GM21381 (cell line): Measurements from ENCODE around the gene EPDR1.

ENCODE experiments used
- ATAC-seq: cut with Tn5 transposase; IDR thresholded peaks from one replicate; pipeline ENCODE4 v1.9.1; 2021; ENCODE audit warnings: mild to moderate bottlenecking, moderate library complexity; ENCODE audit not compliant: unreplicated experiment

The EPDR1 gene

DNA sequence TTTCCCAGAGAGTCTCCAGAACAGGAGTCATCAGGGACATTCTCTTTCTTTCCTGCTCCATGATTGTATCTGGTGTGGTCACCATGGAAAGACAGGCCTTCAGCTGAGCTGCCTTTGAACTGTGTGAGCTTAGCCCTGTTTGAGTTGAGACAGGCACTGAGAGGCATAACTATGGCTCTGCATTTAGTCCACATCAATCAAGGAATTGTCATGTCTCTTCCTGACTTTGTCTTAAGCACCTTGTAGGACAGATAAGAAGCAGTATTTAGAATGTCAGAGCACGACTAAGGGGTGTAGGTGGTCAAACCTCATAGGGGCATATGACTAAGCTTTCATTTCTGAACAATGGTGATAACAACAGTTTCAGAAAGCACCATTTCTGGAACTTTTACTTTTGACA lies 53.5 kb downstream of the EPDR1 start:
- ATAC-seq, result no peak

DNA sequence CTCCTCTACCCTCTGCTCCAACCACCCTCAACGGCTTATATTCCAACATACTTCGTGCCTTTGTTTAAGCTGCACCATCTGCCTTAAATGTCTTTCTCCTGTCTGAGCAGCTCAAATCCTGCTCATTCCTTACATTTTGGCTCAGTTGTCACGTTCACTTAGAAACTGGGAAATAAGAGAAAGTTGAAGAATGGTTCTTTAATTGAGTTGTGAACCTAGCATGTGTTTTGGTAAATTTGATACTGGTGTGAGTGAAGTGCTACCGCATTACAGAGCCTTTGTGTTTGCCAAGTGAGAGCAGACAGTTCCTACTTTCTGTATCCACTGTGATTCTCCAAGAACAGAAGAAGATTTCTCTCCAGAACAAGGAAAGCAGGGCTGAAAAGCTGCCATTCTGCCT lies 54.3 kb downstream of the EPDR1 start:
- no peak for ATAC-seq

DNA sequence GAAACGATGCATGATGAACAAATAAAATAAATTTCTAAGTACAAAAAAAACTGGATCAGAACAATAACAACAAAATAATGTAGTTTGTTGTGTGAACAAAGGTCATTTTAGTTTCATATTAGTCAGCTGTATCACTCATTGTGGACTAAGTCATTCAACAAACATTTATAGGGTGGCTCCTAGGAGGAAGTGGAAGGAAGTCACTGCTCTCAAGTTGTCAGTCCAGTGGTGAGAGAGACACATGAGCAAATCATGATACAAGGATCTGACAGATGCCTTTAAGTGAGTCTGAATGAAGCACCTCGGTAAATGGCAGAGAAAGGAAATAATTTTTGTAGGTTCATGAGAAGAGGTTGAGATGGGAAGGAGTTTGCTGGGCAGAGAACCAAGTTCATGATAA lies 56.8 kb downstream of the EPDR1 start:
- ATAC-seq, result no peak

DNA sequence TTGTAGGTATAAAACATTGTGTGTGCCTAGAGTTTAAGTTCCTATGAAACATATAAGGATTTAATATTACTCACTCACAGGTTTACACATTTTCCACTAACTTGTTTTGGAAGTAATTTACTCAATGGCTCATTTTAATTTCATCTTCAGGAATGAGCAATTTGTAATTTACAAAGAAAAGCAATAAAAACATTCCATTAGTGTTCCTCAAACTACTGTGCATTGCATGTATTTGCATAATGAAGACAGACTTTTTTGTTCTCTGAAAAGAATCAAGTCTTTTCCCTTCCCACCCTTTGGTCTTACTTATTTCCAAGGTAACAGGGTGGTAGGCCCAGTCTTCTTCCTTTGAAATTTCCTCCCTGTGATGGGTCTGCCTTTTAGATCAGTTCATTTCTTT lies 61.2 kb downstream of the EPDR1 start:
- no peak for ATAC-seq

DNA sequence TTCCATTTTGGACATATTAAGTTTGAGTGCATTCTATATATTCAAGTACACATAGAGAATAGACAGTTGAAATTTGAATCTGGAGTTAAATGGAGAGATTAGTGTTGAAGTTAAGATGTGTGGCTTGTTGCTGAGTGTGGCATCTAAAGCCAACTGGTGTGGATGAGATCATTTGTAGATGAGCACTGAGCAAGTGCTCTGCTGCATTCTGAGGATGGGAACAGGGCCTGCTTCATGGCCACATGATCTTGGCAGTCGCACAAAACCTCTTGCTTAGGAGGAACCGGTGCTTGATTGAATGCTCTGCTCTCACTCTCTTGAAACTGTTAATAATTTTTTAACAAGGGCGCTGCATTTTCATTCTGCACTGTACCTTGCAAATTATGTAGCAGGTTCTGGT lies 62.0 kb downstream of the EPDR1 start:
- no peak for ATAC-seq

DNA sequence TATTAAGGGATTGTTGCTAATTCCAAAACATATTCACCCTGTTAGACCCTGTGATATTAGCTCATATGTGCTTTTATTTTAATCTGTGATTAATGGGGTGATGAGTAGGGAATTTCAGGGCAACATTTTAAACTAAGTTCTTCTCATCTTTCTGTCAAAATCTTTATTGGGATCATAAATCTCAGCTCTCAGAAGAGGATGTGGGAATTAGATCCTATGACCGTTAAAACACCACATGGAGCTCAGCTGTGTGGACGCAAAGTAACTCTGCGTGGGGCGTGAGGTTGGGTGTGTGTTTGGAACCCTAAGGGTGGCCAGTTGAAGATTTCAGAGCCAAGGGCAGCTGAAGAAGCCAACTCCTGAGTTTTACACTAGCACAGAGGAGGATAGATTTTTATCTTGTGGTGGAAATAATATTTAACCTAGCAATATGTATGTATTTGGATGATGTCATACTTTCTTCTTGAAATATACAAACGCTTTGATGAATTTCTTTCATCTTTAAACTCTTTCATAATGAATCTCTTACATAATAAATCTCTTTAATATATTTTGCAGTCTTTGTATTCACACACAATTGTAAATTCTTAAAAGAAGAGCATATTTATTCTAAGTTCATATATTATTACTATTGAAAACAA lies 64.4 kb downstream of the EPDR1 start:
- ATAC-seq, result no peak

DNA sequence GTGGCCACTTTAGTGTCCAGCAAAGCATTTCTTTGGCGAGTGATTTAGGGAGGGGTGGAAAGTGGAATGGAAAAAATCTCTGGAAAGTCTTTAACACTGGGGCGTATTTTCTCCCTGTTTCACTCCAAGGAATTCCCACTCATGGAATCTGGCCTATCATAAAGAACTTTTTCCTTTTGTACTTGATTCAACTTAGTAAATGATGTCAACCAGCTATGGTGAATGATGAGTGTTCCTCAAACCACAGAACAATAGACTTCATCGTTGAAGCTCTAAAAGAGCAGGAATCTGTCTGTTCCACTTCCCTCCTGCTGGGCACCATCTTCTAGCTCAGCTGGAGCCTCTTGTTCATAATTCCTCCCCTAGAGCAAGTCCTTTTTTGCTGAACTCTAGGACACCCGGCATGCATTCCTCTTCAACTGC lies 66.5 kb downstream of the EPDR1 start:
- no peak for ATAC-seq

DNA sequence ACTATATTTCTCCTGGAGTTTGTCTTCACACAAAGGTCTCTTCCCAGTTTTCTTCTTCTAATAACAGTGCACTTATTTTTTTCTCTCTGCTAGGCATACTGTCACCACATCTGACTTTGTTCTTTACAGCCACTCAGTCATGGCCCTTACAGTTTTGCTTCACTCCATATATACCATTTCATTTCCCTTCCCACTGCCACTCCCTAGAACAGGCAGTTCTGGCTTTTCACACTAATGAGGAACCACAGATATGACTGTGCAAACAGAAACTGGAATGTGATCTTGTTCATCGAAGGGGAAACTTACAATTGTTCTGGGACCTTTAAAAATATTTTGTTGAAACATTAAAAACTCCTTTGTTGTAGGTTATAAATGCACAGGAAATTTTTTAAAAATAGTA lies 67.3 kb downstream of the EPDR1 start:
- ATAC-seq, result no peak

DNA sequence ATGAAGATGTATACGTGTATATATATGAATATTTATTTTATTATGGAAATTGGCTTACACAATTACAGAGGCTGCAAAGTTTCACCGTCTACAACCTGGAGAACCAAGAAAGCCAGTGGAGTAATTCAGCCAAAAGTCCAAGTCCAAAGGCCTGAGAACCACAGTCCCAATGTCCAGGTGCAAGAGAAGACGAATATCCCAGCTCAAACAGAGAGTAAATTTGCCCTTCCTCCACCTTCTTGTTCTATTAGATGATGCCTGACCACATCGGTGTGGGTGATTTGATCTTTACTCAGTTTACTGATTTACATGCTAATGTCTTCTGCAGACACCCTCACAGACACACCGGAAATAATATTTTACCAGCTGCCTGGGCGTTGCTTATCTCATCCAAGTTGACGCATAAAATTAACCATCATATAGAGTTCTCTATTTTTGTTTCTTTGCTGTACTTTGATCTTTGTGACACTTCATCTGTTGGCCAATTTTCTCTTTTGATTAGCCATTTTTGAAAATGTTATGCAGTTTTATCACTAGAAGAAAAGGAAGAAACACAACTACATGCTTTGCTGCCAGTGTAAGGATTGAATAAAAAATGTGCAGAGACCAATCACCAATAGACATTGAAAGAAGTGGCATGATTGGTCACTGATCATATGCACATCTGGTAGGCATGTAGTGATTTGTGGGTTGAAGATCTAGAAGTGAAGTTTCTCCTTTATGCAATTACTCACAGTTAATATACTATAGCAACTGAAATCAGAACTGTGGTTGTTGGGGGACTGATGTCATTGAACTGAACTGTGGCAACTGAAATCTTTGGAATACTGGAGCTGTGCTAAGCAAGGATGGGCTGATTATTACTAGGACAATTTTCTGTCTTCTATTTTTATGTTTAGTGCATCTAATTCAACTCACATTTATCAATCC lies 68.5 kb downstream of the EPDR1 start:
- no peak for ATAC-seq

DNA sequence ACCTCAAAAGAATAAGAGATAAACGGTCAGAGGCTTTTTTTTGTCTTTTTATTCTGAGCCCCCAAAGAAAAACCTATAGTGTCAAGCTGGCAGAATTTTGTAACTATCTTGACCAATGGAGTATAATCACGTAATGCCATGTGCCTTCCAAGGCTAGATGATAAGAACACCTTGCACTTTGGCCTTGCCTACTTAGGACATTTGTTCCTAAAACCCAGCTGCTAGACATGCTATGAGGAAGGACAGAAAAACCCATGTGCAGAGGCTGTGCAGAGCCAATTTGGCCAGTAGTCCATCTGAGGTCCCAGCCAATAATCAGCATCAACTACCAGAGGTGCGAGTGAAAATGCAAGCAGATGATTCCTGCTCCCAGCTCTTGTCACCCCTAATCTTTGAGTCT lies 69.9 kb downstream of the EPDR1 start:
- no peak for ATAC-seq

DNA sequence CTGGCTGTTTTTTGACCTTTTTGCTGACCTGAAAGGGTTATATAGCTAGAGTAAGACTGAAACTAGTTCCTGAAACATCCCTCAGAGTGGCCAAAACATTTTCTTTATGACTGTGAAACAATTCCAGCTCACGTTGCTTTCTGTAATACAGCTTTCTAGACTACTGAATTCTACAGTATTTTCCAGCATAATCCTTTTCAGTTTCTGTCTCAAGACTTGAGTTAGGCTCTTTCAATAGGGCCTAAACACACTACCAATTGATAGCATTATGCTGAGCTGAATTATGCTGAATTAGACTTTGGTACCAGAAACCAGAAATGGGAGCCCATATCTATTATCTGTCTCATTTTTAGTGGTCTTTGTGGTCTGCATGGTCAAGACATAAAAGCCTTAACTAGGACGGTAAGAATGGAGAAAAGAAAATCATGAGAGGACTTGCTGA lies 72.6 kb downstream of the EPDR1 start:
- ATAC-seq, result no peak

DNA sequence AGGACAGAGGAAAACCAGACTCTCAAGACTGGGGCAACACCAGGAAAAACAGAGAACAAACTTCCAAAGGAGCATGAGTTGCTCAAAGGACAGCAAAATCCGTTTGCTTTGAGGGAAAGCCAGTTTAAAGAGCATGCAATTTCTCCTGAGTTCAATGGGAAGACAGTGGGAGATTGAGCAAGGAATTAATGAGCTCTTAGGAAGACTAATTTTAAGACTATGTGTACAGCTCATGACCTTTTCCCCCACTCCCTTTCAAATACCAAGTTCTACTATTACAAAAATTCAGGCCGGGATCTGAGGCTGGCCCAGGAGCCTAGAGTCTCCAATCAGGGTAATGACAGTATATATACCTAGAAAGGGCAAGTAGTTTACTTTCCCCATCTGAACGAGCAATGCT lies 79.2 kb downstream of the EPDR1 start:
- no peak for ATAC-seq

DNA sequence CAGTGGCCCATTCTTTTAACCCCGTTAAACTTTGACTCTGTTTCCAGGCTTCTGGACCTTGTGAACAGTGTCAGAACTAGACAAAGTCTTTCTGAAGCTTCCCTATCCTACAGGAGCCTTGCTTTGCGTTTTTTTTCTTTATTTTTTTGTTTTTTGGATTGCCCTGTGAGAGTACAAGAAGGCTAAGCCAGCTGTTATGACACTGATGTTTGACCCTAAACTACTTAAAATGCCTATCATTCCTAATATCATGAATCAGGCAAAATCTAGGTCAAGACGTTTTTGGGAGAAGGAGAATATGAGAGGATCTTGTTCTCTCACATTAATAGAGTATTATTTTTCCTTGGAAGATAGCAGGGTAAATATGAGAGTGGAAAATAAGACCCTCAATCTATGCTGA lies 79.8 kb downstream of the EPDR1 start:
- no peak for ATAC-seq
